HS-5 (cell line): ENCODE results near the gene CSRP1.
"Not testable (repeated sequence)": the region's sequence is repeated elsewhere in the genome, so short reads cannot be mapped to it uniquely, and the experiment has no call there.

Experiments used
- DNase-seq: peaks from one replicate; pipeline ENCODE4 v3.0.0-alpha.2; 2012; ENCODE audit warnings: low read depth

Gene CSRP1

GRCh38 chr1:201537891-201538611 lies 31.1 kb upstream of the CSRP1 start:
- DNase-seq, result no peak

- DNase-seq, result no peak
Observed at GRCh38 chr1:201537467-201537866, 30.5 kb upstream of the CSRP1 start.

DNA sequence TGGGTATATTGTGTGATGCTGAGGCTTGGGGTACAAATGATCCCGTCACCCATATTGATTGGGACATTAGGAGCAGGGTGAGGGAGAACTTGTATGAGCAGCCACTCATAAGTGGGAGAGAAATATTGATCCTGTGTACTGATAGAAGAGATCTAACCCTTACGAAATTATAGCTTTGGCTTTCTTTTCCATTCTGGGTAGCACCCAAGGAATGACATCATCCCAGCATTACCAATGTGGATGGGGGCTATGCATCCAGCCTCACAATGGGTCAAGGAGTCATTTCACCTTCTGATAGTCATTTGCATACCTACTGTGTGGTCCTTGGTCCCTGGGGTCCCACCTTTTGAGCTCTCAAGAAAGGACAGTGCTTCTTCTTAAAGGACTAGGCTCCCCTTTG lies 30.1 kb upstream of the CSRP1 start:
- no peak for DNase-seq

- peak; percentile 86 for DNase-seq
Observed at GRCh38 chr1:201536558-201536957, 29.6 kb upstream of the CSRP1 start.

GRCh38 chr1:201535919-201536245 lies 29.0 kb upstream of the CSRP1 start:
- no peak for DNase-seq

GRCh38 chr1:201535046-201535918 lies 28.4 kb upstream of the CSRP1 start:
- DNase-seq, result no peak

DNA sequence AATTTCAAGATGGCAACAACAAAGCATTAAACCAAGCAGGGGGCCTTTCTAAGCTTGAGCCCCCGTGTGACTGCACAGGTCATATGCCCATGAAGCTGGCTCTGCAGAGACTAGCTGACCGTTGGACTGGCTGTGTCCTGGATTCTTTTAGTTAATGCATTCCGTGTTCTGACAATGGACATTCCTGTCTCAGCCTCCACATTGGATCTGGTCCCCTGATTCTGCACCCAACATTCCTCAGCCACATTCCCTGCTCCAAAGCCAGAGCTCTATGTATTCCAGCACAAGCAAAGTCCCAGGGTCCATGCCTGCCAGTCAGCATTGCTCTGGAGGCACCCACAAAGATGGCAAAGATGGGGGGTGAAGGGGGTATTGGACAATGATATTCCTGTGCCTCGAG lies 26.9 kb upstream of the CSRP1 start:
- DNase-seq, result no peak

GRCh38 chr1:201531551-201532425 lies 24.9 kb upstream of the CSRP1 start:
- no peak for DNase-seq

- DNase-seq, result no peak
Observed at GRCh38 chr1:201530741-201531531, 24.0 kb upstream of the CSRP1 start.

- DNase-seq, result no peak
Observed at GRCh38 chr1:201528631-201529252, 21.8 kb upstream of the CSRP1 start.

- DNase-seq, result no peak
Observed at GRCh38 chr1:201527879-201528278, 21.0 kb upstream of the CSRP1 start.

GRCh38 chr1:201525193-201525778 lies 18.4 kb upstream of the CSRP1 start:
- DNase-seq, result no peak

GRCh38 chr1:201520046-201520575 lies 13.2 kb upstream of the CSRP1 start:
- DNase-seq, result not testable (repeated sequence)

- DNase-seq, result no peak
Observed at GRCh38 chr1:201518071-201518470, 11.1 kb upstream of the CSRP1 start.

- DNase-seq, result no peak
Observed at GRCh38 chr1:201517631-201518030, 10.7 kb upstream of the CSRP1 start.

GRCh38 chr1:201516511-201517127 lies 9.7 kb upstream of the CSRP1 start:
- no peak for DNase-seq

DNA sequence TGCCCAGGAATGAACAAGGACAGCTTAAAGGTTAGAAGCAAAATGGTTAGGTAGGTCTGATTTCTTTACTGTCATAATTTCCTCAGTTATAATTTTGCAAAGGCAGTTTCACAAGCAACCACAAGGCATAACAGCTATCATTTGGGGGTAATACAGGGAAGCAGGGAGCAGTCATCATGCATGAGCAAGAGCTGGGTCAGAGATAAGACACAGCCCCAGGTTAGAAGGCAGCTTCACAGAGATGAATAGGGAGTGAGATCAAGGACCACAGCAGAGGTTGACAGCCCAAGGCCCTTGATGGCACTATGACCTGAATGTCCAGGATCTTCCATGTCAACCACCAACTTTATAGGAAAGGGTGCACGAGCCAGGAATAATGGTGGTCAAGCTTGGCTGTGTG lies 9.0 kb upstream of the CSRP1 start:
- no peak for DNase-seq

DNA sequence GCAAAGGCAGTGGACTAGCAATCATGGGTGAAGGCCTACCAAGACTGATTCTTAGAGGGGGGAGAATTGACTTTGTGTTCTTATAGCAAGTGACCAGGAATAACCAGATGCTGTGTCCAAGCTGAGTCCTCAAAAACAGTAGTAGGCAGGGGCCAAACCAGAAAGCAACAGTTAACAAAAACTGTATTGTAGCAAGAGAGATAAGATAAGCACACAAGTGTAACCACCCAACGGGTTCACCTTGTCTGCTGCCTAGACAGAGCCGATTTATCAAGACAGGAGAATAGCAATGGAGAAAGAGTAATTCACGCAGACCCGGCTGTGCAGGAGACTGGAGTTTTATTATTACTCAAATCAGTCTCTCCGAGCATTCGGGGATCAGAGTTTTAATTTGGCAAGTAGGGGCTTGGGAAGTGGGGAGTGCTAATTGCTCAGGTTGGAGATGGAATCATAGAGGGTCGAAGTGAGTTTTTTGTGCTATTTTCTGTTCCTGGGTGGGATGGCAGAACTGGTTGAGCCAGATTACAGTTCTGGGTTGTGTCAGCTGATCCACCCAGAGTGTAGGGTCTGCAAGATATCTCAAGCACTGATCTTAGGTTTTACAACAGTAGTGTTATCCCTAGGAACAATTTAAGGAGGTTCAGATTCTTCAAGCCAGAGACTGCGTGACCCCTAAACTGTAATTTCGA lies 8.3 kb upstream of the CSRP1 start:
- no peak for DNase-seq

- no peak for DNase-seq
Observed at GRCh38 chr1:201514466-201514865, 7.5 kb upstream of the CSRP1 start.
